HG03442 (cell line): Measurements from ENCODE around the gene ATL1.
A peak's percentile ranks its signal among the peaks of the same experiment; 100 is the strongest.
"Not testable (repeated sequence)": the region's sequence is repeated elsewhere in the genome, so short reads cannot be mapped to it uniquely, and the experiment has no call there.

Source experiments
- ATAC-seq: cut with Tn5 transposase; IDR thresholded peaks from one replicate; pipeline ENCODE4 v1.9.1; 2021; ENCODE audit warnings: mild to moderate bottlenecking, moderate library complexity; ENCODE audit not compliant: unreplicated experiment

ATL1 gene

GRCh38 chr14:50534416-50534815 lies 25.5 kb upstream of the ATL1 start:
- ATAC-seq, result no peak

GRCh38 chr14:50534997-50535396 lies 24.9 kb upstream of the ATL1 start:
- ATAC-seq, result no peak

- ATAC-seq, result not testable (repeated sequence)
Observed at GRCh38 chr14:50538034-50538433, 21.9 kb upstream of the ATL1 start.

GRCh38 chr14:50539051-50539450 lies 20.9 kb upstream of the ATL1 start:
- no peak for ATAC-seq

- ATAC-seq, result no peak
Observed at GRCh38 chr14:50541159-50541567, 18.8 kb upstream of the ATL1 start.

- ATAC-seq, result peak; percentile 77
Observed at GRCh38 chr14:50542941-50543418, 17.0 kb upstream of the ATL1 start.

GRCh38 chr14:50544911-50545310 lies 15.0 kb upstream of the ATL1 start:
- no peak for ATAC-seq

GRCh38 chr14:50545618-50546017 lies 14.3 kb upstream of the ATL1 start:
- ATAC-seq, result no peak

GRCh38 chr14:50550294-50550693 lies 9.7 kb upstream of the ATL1 start:
- no peak for ATAC-seq

GRCh38 chr14:50551877-50552276 lies 8.1 kb upstream of the ATL1 start:
- ATAC-seq, result no peak

GRCh38 chr14:50552796-50553195 lies 7.1 kb upstream of the ATL1 start:
- ATAC-seq, result not testable (repeated sequence)

GRCh38 chr14:50560931-50561285 lies 963 bp downstream of the ATL1 start:
- ATAC-seq, result no peak

GRCh38 chr14:50562841-50563240 lies 2.9 kb downstream of the ATL1 start:
- no peak for ATAC-seq

- ATAC-seq, result no peak
Observed at GRCh38 chr14:50569714-50570274, 9.8 kb downstream of the ATL1 start.

- ATAC-seq, result no peak
Observed at GRCh38 chr14:50573862-50574261, 13.9 kb downstream of the ATL1 start.

GRCh38 chr14:50575769-50576168 lies 15.8 kb downstream of the ATL1 start:
- ATAC-seq, result no peak

GRCh38 chr14:50577982-50578381 lies 18.0 kb downstream of the ATL1 start:
- ATAC-seq, result no peak

- ATAC-seq, result no peak
Observed at GRCh38 chr14:50578433-50578832, 18.5 kb downstream of the ATL1 start.

- ATAC-seq, result no peak
Observed at GRCh38 chr14:50590464-50590863, 30.5 kb downstream of the ATL1 start.

GRCh38 chr14:50594577-50595316 lies 34.8 kb downstream of the ATL1 start:
- ATAC-seq, result no peak

- no peak for ATAC-seq
Observed at GRCh38 chr14:50598765-50599164, 38.8 kb downstream of the ATL1 start.

- ATAC-seq, result no peak
Observed at GRCh38 chr14:50599700-50600444, 39.9 kb downstream of the ATL1 start.
